K562 (cell line): ENCODE measurements around the gene SNRNP200. TPM values are rescaled to one million over a fixed set of nuclear protein-coding genes. Genes with fewer than 3 reads are reported as not detected.

Experiments used
- ATAC-seq: fragments of 200-7000 bp; cut with Tn5 transposase; 3 replicates; pipeline ENCODE4 v1.9.1; 2020; ENCODE audit warnings: moderate library complexity
- BruUV-seq: library from RNA; stranded (reverse); fragments of 400-500 nt; replicated peaks from 2 replicates; lab custom pipeline; 2021; lab: Mats Ljungman, UMichigan
- CTCF ChIA-PET: fragments of 300-600 bp; formaldehyde crosslinking; extraction: SDS; loops from one replicate; lab custom pipeline; 2021; ENCODE audit warnings: low intra/inter-chr PET ratio; lab: Yijun Ruan, JAX
- POLR2A ChIA-PET: fragments of 300-600, 350-650 bp; sonication (Branson Sonifier 250); formaldehyde crosslinking; extraction: SDS; loops from one replicate; lab custom pipeline; 2021; ENCODE audit warnings: antibody characterized with exemption, inconsistent platforms; lab: Yijun Ruan, JAX
- DNase-seq, 4 experiments: peaks; one replicate each; pipeline versions ENCODE4 v3.0.0 to v3.0.0-alpha.2; 2011 to 2018; ENCODE audit warnings: low spot score in 3 of 4, mixed read lengths in 3 of 4; ENCODE audit errors: extremely low read depth in 1 of 4
- FAIRE-seq: peaks from 2 replicates; lab custom pipeline; 2011; peaks lifted over from hg19 to GRCh38; lab: Jason Lieb, UNC
- H2AFZ ChIP-seq: 2 replicates; pipeline ENCODE4 v1.6.0; 2011; ENCODE audit warnings: low read depth, low read length, control low read depth, inconsistent platforms
- H3K27ac ChIP-seq: fragments of 200-600 bp; 3 replicates; pipeline ENCODE4 v1.8.0; 2011; ENCODE audit warnings: low read depth, mild to moderate bottlenecking, control low read depth, inconsistent platforms, low read length, moderate library complexity, mixed read lengths; ENCODE audit errors: extremely low read depth
- H3K27me3 ChIP-seq, 2 experiments: fragments of 300-600 bp in 1 of 2; 2 replicates in 1 of 2; 3 replicates in 1 of 2; pipeline versions ENCODE4 v1.6.0 to v1.8.0; 2011; ENCODE audit warnings: inconsistent platforms in 2 of 2, low read length in 2 of 2, mild to moderate bottlenecking in 1 of 2, mixed read lengths in 1 of 2, moderate library complexity in 1 of 2; ENCODE audit not compliant: control insufficient read depth in 2 of 2, insufficient read depth in 2 of 2
- H3K36me3 ChIP-seq: fragments of 300-600 bp; 3 replicates; pipeline ENCODE4 v1.8.0; 2011; ENCODE audit warnings: mild to moderate bottlenecking, low read length, inconsistent platforms; ENCODE audit not compliant: control insufficient read depth, insufficient read depth
- H3K4me1 ChIP-seq, 2 experiments: fragments of 200-600 bp in 1 of 2; replicated peaks in 1 of 2; 2 replicates in 1 of 2; 3 replicates in 1 of 2; pipeline versions ENCODE4 v1.5.1 to v1.8.0; 2011; ENCODE audit warnings: inconsistent platforms in 2 of 2, low read length in 2 of 2, mild to moderate bottlenecking in 1 of 2, mixed read lengths in 1 of 2, moderate library complexity in 1 of 2; ENCODE audit not compliant: control insufficient read depth in 2 of 2, insufficient read depth in 2 of 2
- H3K4me2 ChIP-seq: 2 replicates; pipeline ENCODE4 v1.6.1; 2011; ENCODE audit warnings: low read length, control low read depth, inconsistent platforms, mixed read lengths; ENCODE audit not compliant: insufficient read depth
- H3K4me3 ChIP-seq: fragments of 200-600 bp; sonication (generic), shearing (Covaris generic); 2 replicates; pipeline ENCODE4 v1.5.1; 2016; ENCODE audit warnings: control low read depth, inconsistent platforms
- H3K79me2 ChIP-seq: fragments of 200-600 bp; 3 replicates; pipeline ENCODE4 v1.8.0; 2011; ENCODE audit warnings: low read length, inconsistent platforms; ENCODE audit not compliant: control insufficient read depth, insufficient read depth
- H3K9ac ChIP-seq, 2 experiments: 2 replicates each; pipeline versions ENCODE4 v1.6.0 to v1.6.1; 2011; ENCODE audit warnings: low read depth in 2 of 2, low read length in 2 of 2, control low read depth in 1 of 2, inconsistent platforms in 1 of 2, mild to moderate bottlenecking in 1 of 2, mixed read lengths in 1 of 2; ENCODE audit not compliant: insufficient read depth in 1 of 2
- H3K9me1 ChIP-seq: one replicate; pipeline ENCODE4 v1.6.0; 2011; ENCODE audit warnings: inconsistent platforms, mild to moderate bottlenecking, low read length, moderate library complexity; ENCODE audit not compliant: control insufficient read depth, insufficient read depth
- H3K9me3 ChIP-seq: replicated peaks from 2 replicates; pipeline ENCODE4 v1.5.1; 2011; ENCODE audit warnings: low read depth, low read length, inconsistent platforms; ENCODE audit not compliant: control insufficient read depth, insufficient read depth
- H4K20me1 ChIP-seq: replicated peaks from 2 replicates; pipeline ENCODE4 v1.6.1; 2011; ENCODE audit warnings: low read length, inconsistent platforms, mixed read lengths; ENCODE audit not compliant: control insufficient read depth, insufficient read depth
- CBFA2T2 ChIP-seq: fragments of 450-650 bp; conservative IDR thresholded peaks from 2 replicates; pipeline ENCODE4 v1.6.1; 2017; ENCODE audit warnings: mild to moderate bottlenecking
- GTF2F1 ChIP-seq: IDR thresholded peaks from 2 replicates; pipeline ENCODE4 v1.6.1; 2011; ENCODE audit warnings: low read depth, low read length, improper control_type of control experiment
- MAFG ChIP-seq: fragments of 450-650 bp; conservative IDR thresholded peaks from 2 replicates; pipeline ENCODE4 v1.6.1; 2016; ENCODE audit warnings: missing genetic modification characterization, missing compliant biosample characterization
- PHF8 ChIP-seq: fragments of 200-600 bp; sonication (generic); IDR thresholded peaks from 2 replicates; pipeline ENCODE4 v1.6.1; 2012; ENCODE audit warnings: mixed run types, mild to moderate bottlenecking, inconsistent platforms, low read length, moderate library complexity, borderline replicate concordance
- PTRF ChIP-seq: fragments of 450-650 bp; IDR thresholded peaks from 2 replicates; pipeline ENCODE4 v1.6.1; 2016; ENCODE audit warnings: mild to moderate bottlenecking, missing genetic modification characterization, missing compliant biosample characterization
- TAF9B ChIP-seq: fragments of 450-650 bp; IDR thresholded peaks from 2 replicates; pipeline ENCODE4 v1.6.1; 2018; ENCODE audit warnings: mild to moderate bottlenecking; ENCODE audit not compliant: partially characterized antibody
- ZNF445 ChIP-seq: fragments of 250-450 bp; sonication (Bioruptor Pico); IDR thresholded peaks from 2 replicates; pipeline ENCODE4 v1.4.0; 2020; ENCODE audit warnings: low read depth, mild to moderate bottlenecking, moderate library complexity
- WGBS: fragments of 100-300 bp; shearing (Covaris generic); methylation state at CpG from one replicate; pipeline ENCODE4 v1.1.6; 2016; ENCODE audit warnings: low coverage, mixed read lengths; ENCODE audit not compliant: insufficient coverage; ENCODE audit errors: missing lambda C conversion rate; 5-methylcytosine and 5-hydroxymethylcytosine counted together
- in situ Hi-C: fragments of 300-500 bp; cut with MboI; formaldehyde crosslinking; loops from 4 replicates; pipeline ENCODE4 v1.15.0; 2018; ENCODE audit warnings: inconsistent platforms, mixed read lengths
- intact Hi-C: fragments of 100-400 bp; cut with micrococcal nuclease; formaldehyde crosslinking; loops from 2 replicates; pipeline ENCODE4 v1.14.2; 2022
- polyA plus RNA-seq, 8 experiments: library from polyadenylated mRNA; depleted of rRNA in 4 of 8; stranded (reverse) in 5 of 8; unstranded in 3 of 8; fragments of >200 nt; fragmentation: Nextera tagmentation in 2 of 8; fragmentation: Illumina TruSeq in 1 of 8; extraction: Ambion mirVana in 2 of 8; extraction: Trizol in 1 of 8; gene quantifications; 2 replicates each; pipeline versions ENCODE4 v1.2.1 to v1.2.3, GENCODE V29; 2011 to 2014; ENCODE audit warnings: inconsistent platforms in 1 of 8, missing spikeins in 1 of 8
- total RNA-seq, 7 experiments: library from RNA; depleted of rRNA in 6 of 7; stranded (reverse); fragments of >200 nt in 6 of 7; fragmentation: Illumina TruSeq in 2 of 7; extraction: Trizol in 2 of 7; gene quantifications; 2 replicates each; pipeline versions ENCODE4 v1.2.1 to v1.2.3, GENCODE V29; 2011 to 2021; ENCODE audit warnings: low replicate concordance in 1 of 7
- TF ChIP-seq, protein P1 (sequence below), 3 experiments: fragments of 200-800 bp in 1 of 3; fragments of 250-450 bp in 1 of 3; fragments of 450-650 bp in 1 of 3; sonication (Bioruptor Pico) in 1 of 3; sonication (Bioruptor generic) in 1 of 3; formaldehyde crosslinking in 1 of 3; IDR thresholded peaks; 2 replicates each; pipeline versions ENCODE4 v1.6.1 to v1.8.0; 2016 to 2022; ENCODE audit warnings: mild to moderate bottlenecking in 2 of 3, missing genetic modification characterization in 2 of 3, missing compliant biosample characterization in 1 of 3, moderate library complexity in 1 of 3
- TF ChIP-seq, protein P2 (sequence below): fragments of 450-650 bp; IDR thresholded peaks from 2 replicates; pipeline ENCODE4 v1.6.1; 2017; ENCODE audit warnings: mild to moderate bottlenecking, moderate library complexity
- TF ChIP-seq, protein P3 (sequence below): IDR thresholded peaks from 2 replicates; pipeline ENCODE4 v1.6.1; 2016; ENCODE audit warnings: missing genetic modification characterization, missing compliant biosample characterization
- TF ChIP-seq, protein P4 (sequence below): fragments of 250-450 bp; sonication (Bioruptor Pico); IDR thresholded peaks from 2 replicates; pipeline ENCODE4 v1.5.1; 2021; ENCODE audit warnings: mild to moderate bottlenecking
- TF ChIP-seq, protein P5 (sequence below): fragments of 250-450 bp; sonication (Bioruptor Pico); IDR thresholded peaks from 2 replicates; pipeline ENCODE4 v1.8.0; 2022; ENCODE audit warnings: moderate library complexity, mild to moderate bottlenecking, inconsistent platforms

SNRNP200 gene
- total and polyA plus RNA-seq, 9 of the 15 experiments (the other 6 are each of a cell fraction or from before 2014, with no cell fraction given), result 76.1 to 231 (median 155) TPM

DNA sequence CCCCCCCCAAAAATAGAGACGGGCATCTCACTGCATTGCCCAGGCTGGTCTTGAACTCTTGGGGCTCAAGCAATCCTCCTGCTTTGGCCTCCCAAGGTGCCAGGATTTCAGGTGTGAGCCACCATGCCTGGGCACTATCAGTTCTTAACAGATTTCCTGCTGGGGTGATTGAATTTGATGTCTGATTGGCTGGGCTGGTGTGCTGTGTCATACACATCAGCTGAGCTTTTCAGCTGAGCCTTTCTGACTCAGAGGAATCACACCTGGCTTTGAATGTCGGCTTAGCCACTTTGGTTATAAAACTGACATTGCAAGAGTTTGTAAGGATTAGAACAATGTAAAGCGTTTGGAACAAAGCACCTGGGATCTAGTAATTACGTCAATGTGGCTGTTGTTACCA, 49.1 kb upstream of the SNRNP200 start:
- ChIA-PET CTCF (no interaction called here), POLR2A (interaction anchor here (1.0 to 4.0 kb wide), 4 partner anchors 12 to 35 kb away, joined by 4 to 25 read pairs (median 6); partner anchors contain the start of gene NCAPH)
- H3K79me2 ChIP-seq, result no peaks in the 10 kb centered on the region
- no peak overlapping the region for H3K9ac ChIP-seq
- no peaks in the 10 kb centered on the region for H4K20me1 ChIP-seq
- H3K9me3 ChIP-seq, result no peaks in the 10 kb centered on the region
- FAIRE-seq, result no peak
- intact Hi-C loops, result no loop called here
- no peak for DNase-seq
- peaks cover 94% of the 10 kb centered on the region for H3K36me3 ChIP-seq
- BruUV-seq, result no TSS peak
- no peak overlapping the region for H3K4me2 ChIP-seq
- H2AFZ ChIP-seq, result no peak overlapping the region
- H3K27ac ChIP-seq, result no peak overlapping the region
- WGBS, result 87% methylated on average over 4 of the region's 4 CpGs
- H3K27me3 ChIP-seq, result no peaks in the 10 kb centered on the region
- peaks cover 8 to 11% of the 10 kb centered on the region in 2 experiments; a peak in 3 of 5 replicates for H3K4me1 ChIP-seq
- in situ Hi-C loops, result no loop called here
- H3K9me1 ChIP-seq, result no peaks in the 10 kb centered on the region
- H3K4me3 ChIP-seq, result no peak overlapping the region
- no peak for ATAC-seq
- TF ChIP-seq CBFA2T2, result 0 out of 2 replicates have a peak, but pooled peaks have one; percentile 3
- TF ChIP-seq ZNF445 (CRISPR knock-in tag), result no peak
- TF ChIP-seq GTF2F1, result no peak
- TF ChIP-seq TAF9B, result peak; percentile 25
- TF ChIP-seq, protein P1, sequence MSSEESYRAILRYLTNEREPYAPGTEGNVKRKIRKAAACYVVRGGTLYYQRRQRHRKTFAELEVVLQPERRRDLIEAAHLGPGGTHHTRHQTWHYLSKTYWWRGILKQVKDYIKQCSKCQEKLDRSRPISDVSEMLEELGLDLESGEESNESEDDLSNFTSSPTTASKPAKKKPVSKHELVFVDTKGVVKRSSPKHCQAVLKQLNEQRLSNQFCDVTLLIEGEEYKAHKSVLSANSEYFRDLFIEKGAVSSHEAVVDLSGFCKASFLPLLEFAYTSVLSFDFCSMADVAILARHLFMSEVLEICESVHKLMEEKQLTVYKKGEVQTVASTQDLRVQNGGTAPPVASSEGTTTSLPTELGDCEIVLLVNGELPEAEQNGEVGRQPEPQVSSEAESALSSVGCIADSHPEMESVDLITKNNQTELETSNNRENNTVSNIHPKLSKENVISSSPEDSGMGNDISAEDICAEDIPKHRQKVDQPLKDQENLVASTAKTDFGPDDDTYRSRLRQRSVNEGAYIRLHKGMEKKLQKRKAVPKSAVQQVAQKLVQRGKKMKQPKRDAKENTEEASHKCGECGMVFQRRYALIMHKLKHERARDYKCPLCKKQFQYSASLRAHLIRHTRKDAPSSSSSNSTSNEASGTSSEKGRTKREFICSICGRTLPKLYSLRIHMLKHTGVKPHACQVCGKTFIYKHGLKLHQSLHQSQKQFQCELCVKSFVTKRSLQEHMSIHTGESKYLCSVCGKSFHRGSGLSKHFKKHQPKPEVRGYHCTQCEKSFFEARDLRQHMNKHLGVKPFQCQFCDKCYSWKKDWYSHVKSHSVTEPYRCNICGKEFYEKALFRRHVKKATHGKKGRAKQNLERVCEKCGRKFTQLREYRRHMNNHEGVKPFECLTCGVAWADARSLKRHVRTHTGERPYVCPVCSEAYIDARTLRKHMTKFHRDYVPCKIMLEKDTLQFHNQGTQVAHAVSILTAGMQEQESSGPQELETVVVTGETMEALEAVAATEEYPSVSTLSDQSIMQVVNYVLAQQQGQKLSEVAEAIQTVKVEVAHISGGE (CRISPR knock-in tag; IDR thresholded peaks at IDR 0.05), result no peak
- TF ChIP-seq PHF8, result no peak
- TF ChIP-seq, protein P2, sequence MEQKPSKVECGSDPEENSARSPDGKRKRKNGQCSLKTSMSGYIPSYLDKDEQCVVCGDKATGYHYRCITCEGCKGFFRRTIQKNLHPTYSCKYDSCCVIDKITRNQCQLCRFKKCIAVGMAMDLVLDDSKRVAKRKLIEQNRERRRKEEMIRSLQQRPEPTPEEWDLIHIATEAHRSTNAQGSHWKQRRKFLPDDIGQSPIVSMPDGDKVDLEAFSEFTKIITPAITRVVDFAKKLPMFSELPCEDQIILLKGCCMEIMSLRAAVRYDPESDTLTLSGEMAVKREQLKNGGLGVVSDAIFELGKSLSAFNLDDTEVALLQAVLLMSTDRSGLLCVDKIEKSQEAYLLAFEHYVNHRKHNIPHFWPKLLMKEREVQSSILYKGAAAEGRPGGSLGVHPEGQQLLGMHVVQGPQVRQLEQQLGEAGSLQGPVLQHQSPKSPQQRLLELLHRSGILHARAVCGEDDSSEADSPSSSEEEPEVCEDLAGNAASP, result no peak
- TF ChIP-seq PTRF (tag), result no peak
- no peak for TF ChIP-seq MAFG (tag)
- TF ChIP-seq, protein P3, sequence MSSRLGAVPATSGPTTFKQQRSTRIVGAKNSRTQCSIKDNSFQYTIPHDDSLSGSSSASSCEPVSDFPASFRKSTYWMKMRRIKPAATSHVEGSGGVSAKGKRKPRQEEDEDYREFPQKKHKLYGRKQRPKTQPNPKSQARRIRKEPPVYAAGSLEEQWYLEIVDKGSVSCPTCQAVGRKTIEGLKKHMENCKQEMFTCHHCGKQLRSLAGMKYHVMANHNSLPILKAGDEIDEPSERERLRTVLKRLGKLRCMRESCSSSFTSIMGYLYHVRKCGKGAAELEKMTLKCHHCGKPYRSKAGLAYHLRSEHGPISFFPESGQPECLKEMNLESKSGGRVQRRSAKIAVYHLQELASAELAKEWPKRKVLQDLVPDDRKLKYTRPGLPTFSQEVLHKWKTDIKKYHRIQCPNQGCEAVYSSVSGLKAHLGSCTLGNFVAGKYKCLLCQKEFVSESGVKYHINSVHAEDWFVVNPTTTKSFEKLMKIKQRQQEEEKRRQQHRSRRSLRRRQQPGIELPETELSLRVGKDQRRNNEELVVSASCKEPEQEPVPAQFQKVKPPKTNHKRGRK, result no peak
- TF ChIP-seq, protein P4, sequence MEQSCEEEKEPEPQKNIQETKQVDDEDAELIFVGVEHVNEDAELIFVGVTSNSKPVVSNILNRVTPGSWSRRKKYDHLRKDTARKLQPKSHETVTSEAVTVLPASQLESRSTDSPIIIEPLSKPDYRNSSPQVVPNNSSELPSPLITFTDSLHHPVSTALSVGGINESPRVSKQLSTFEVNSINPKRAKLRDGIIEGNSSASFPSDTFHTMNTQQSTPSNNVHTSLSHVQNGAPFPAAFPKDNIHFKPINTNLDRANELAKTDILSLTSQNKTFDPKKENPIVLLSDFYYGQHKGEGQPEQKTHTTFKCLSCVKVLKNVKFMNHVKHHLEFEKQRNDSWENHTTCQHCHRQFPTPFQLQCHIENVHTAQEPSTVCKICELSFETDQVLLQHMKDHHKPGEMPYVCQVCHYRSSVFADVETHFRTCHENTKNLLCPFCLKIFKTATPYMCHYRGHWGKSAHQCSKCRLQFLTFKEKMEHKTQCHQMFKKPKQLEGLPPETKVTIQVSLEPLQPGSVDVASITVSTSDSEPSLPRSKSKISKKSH (CRISPR knock-in tag), result no peak
- TF ChIP-seq, protein P5, sequence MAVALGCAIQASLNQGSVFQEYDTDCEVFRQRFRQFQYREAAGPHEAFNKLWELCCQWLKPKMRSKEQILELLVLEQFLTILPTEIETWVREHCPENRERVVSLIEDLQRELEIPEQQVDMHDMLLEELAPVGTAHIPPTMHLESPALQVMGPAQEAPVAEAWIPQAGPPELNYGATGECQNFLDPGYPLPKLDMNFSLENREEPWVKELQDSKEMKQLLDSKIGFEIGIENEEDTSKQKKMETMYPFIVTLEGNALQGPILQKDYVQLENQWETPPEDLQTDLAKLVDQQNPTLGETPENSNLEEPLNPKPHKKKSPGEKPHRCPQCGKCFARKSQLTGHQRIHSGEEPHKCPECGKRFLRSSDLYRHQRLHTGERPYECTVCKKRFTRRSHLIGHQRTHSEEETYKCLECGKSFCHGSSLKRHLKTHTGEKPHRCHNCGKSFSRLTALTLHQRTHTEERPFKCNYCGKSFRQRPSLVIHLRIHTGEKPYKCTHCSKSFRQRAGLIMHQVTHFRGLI (CRISPR knock-in tag), result no peak
